ENCODE measurements around the gene DCUN1D2.

DCUN1D2 gene

DNA sequence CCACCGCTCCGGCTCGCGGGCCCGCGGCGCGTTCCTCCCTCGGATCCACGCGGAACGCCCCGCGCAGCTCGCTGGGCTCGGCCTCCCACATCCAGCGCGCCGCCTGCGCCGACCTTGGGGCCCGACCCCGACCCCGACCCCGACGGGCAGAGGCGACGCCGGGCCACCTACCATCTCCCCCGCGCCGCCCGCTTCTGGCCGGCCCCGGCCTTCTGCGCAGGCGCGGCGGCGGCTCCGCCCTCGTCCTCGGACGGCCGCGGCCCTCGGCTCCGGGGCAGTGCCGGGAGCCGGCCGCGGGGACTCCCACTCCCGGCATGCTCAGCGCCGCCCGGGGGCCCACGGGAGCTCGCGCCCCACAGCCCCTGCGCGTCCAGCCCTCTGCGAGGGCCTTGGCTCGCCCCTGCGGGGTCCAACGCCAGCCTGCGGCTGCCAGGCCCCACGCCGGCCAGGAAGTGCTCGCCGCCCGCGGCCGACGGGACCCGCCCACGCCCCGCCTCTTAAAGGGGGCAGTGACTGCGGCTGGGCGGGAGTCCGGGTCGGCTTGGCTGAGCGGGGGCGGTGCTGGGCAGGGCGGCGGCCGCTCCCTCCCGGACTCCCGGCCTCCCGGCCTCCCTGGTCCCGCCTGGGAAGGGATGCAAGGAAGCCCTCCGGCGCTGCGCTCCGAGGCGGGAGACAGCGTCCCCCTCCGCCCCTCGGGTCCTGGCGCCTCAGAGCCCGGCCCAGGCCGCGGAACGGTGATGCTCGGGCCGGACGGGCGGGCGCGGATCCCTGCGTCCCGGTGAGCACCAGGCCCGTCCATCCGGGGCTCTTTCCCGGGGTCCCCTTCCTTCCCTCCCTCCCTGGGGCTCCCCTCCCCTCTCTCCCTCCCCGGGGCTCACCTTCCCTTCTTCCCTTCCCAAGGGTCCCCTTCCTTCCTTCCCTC is at the start of gene DCUN1D2:
Gene DCUN1D2 (minus strand): TSS at position 216 of the 922 bp plus-strand sequence. CDS start 42 bp downstream, at position 174.
- Histone ChIP-seq H3K27ac (ENCODE audit: low read depth, low read length) (peak within 1 kb of the TSS; percentile 92), H3K4me1 (ENCODE audit: insufficient read depth, low read length) (peaks cover 67% of the 10 kb centered on the region), H3K4me3 (ENCODE audit: low read depth in 1 of 2, low read length in 2 of 2) (peak within 1 kb of the TSS; percentile 72 to 78), H3K36me3 (ENCODE audit: insufficient read depth, low read length) (peaks cover under 1% of the 10 kb centered on the region), H3K9me3 (ENCODE audit: low read length) (no peaks in the 10 kb centered on the region), H3K27me3 (ENCODE audit: control insufficient read depth in 1 of 2, insufficient read depth in 2 of 2, low read length in 2 of 2) (no peaks in the 10 kb centered on the region), H3K9ac (ENCODE audit: low read length) (peak within 1 kb of the TSS; percentile 85)

DNA sequence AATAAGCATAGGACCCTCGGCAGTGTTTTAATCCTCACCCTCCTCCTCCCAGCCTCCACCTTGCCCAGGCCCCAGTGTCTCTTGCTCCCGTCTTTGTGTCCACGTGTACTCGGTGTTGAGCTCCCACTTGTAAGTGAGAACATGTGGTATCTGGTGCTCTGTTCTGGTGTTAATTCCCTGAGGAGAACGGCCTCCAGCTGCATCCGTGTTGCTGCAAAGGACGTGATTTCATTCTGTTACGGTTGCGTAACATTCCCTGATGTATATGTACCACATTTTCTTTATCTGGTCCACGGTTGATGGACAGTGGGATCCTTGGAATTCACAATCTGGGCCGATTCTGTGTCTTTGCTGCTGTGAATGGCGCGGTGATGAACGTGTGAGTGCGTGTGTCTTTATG is 49.3 kb upstream of the DCUN1D2 start:
- peaks cover 26% of the 10 kb centered on the region for H3K36me3 ChIP-seq (ENCODE audit: insufficient read depth, low read length)

DNA sequence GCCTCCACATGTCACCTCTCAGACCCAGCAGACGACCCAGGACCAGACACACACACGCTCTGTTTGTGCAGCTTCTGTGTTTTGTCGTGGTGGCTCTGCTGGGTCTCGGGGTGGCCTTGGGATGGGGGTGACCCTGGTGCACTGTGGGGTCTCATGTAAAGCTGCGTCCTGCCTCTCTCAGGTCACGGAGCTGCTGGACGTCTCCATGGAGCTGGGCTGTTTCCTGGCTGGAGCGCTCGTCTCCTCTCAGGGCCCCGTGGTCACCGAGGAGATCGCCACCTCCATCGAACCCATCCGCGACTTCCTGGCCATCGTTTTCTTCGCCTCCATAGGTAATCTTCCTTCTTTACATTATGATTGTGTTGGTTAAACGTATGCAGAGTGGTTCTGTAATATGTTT is 48.7 kb upstream of the DCUN1D2 start:
- H3K9me3 ChIP-seq (ENCODE audit: low read length): no peaks in the 10 kb centered on the region

More for the DNA sequence above, 49.3 kb upstream of the DCUN1D2 start:
- H3K27ac ChIP-seq (ENCODE audit: low read depth, low read length): no peak overlapping the region
- no peaks in the 10 kb centered on the region for H3K9me3 ChIP-seq (ENCODE audit: low read length)
- H3K27me3 ChIP-seq (ENCODE audit: control insufficient read depth in 1 of 2, insufficient read depth in 2 of 2, low read length in 2 of 2): no peaks in the 10 kb centered on the region
- H3K9ac ChIP-seq (ENCODE audit: low read length): no peak overlapping the region
- H3K4me1 ChIP-seq (ENCODE audit: insufficient read depth, low read length): no peaks in the 10 kb centered on the region
- H3K4me3 ChIP-seq (ENCODE audit: low read depth in 1 of 2, low read length in 2 of 2): no peak overlapping the region

DNA sequence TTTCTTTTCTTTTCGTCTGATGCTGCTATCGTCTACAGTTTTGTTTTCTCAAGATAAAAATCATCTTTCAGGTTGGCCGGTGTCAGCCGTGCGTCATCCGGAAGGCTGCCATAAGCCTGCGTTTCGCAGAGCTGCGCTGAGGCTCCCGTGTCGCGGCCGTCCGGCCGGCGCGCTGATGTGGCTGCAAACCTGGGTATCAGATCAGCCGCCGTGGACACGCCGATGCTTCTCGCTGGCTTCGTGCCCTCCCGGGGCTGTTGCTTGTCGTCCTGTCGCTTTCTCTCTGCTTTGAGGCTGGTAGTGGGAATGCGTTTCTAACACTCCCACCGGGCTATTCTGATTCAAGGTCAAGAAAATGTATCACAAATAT is 48.2 kb upstream of the DCUN1D2 start:
- Histone ChIP-seq H3K9me3 (ENCODE audit: low read length) (no peaks in the 10 kb centered on the region), H3K27ac (ENCODE audit: low read depth, low read length) (no peak overlapping the region), H3K36me3 (ENCODE audit: insufficient read depth, low read length) (peaks cover 26% of the 10 kb centered on the region), H3K4me3 (ENCODE audit: low read depth in 1 of 2, low read length in 2 of 2) (no peak overlapping the region), H3K9ac (ENCODE audit: low read length) (no peak overlapping the region), H3K27me3 (ENCODE audit: control insufficient read depth in 1 of 2, insufficient read depth in 2 of 2, low read length in 2 of 2) (no peaks in the 10 kb centered on the region), H3K4me1 (ENCODE audit: insufficient read depth, low read length) (no peaks in the 10 kb centered on the region)

More for the DNA sequence above, 48.7 kb upstream of the DCUN1D2 start:
- peaks cover 26% of the 10 kb centered on the region for H3K36me3 ChIP-seq (ENCODE audit: insufficient read depth, low read length)
- H3K9ac ChIP-seq (ENCODE audit: low read length): no peak overlapping the region
- no peaks in the 10 kb centered on the region for H3K4me1 ChIP-seq (ENCODE audit: insufficient read depth, low read length)
- H3K27ac ChIP-seq (ENCODE audit: low read depth, low read length): no peak overlapping the region
- no peaks in the 10 kb centered on the region for H3K27me3 ChIP-seq (ENCODE audit: control insufficient read depth in 1 of 2, insufficient read depth in 2 of 2, low read length in 2 of 2)
- no peak overlapping the region for H3K4me3 ChIP-seq (ENCODE audit: low read depth in 1 of 2, low read length in 2 of 2)

DNA sequence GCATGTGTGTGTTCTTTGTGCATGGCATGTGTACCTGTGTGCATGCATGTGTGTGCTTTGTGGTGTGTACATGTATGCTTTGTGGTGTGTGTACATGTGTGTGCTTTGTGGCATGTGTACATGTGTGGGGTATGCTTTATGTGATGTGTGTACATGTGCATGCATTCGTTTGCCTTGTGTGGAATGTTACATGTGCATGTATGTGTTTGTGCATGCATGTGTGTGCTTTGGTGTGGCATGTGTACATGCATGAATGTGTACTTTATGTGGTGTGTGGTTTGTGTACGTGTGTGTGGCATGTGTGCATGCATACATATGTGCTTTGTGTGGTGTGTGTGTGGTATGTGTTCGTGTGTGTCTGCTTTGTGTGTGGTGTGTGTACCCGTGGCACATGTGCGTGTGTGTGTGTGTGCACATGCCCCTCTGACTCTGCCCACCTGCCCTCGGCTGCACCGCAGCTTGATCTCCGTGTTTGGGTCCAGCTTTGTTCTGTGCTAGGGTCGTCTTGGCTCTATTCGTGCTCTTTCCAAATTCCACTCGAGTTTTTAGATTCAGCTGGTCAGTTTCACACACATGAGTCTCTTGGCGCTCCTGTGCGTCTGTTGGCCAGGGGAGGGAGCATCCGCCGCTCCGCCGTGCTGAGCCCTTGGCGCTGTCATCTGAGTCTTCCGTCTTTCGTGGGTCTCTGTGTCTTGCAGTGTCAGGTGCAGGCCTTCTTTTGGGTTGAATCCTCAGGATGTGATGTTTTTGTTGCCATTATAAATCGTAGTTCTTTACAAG is 47.6 kb upstream of the DCUN1D2 start:
- H3K27me3 ChIP-seq (ENCODE audit: control insufficient read depth in 1 of 2, insufficient read depth in 2 of 2, low read length in 2 of 2): no peaks in the 10 kb centered on the region
- H3K27ac ChIP-seq (ENCODE audit: low read depth, low read length): no peak overlapping the region
- H3K9me3 ChIP-seq (ENCODE audit: low read length): no peaks in the 10 kb centered on the region
- H3K9ac ChIP-seq (ENCODE audit: low read length): no peak overlapping the region
- H3K4me1 ChIP-seq (ENCODE audit: insufficient read depth, low read length): no peaks in the 10 kb centered on the region
- H3K36me3 ChIP-seq (ENCODE audit: insufficient read depth, low read length): peaks cover 26% of the 10 kb centered on the region
- no peak overlapping the region for H3K4me3 ChIP-seq (ENCODE audit: low read depth in 1 of 2, low read length in 2 of 2)

DNA sequence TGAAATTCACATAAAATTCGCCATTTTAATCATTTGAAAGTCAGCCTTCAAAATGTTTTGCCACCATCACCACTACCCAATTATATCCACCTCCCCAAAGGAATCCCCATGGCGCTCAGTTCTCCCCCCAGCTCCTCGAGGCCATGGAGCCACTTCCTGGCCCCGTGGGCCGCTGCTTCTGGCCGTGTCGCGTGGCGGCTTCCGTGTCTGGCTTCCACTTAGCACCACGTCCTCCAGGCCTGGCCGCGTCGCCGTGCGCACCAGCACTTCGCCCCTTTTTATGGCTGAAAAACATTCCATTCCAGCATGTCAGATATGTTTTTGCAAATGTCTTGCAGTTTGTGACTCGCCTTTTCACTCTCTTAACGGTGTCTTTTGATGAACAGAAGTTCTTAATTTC is 46.7 kb upstream of the DCUN1D2 start:
- Histone ChIP-seq H3K4me1 (ENCODE audit: insufficient read depth, low read length) (no peaks in the 10 kb centered on the region), H3K36me3 (ENCODE audit: insufficient read depth, low read length) (peaks cover 26% of the 10 kb centered on the region)

DNA sequence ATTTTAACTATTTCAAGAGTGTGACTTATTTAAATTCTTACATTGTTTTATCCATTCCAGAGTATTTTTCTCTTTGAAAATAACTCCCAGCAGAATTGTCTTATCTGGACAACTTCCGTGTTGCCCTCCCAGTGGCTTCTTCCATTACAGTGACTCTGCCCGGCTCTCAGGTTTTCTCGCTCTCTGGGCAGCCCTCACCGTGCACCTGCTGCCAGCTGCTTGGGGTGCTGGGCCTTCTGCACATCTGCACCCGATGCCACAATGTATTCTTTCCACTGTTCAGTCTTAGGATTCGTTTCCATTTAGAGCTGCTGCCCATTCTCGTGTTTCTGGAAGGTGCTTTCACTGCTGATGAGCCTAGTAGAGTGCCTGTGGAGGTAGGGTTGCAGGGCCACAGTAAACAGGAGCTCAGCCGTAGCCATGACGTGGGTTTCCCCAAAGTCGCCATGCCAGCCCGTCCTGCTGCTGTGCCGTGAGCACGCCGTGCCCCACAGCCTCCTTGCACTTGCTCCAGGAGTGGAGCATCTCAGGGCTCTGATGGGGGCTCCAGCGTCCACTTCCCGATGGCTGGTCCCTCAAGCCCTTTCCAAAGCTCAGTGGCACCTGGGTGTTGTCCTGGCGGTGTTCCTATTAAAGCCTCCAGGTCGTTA is 46.1 kb upstream of the DCUN1D2 start:
- peaks cover 26% of the 10 kb centered on the region for H3K36me3 ChIP-seq (ENCODE audit: insufficient read depth, low read length)
- no peaks in the 10 kb centered on the region for H3K27me3 ChIP-seq (ENCODE audit: control insufficient read depth in 1 of 2, insufficient read depth in 2 of 2, low read length in 2 of 2)
- no peaks in the 10 kb centered on the region for H3K9me3 ChIP-seq (ENCODE audit: low read length)
- H3K9ac ChIP-seq (ENCODE audit: low read length): no peak overlapping the region
- no peak overlapping the region for H3K27ac ChIP-seq (ENCODE audit: low read depth, low read length)
- H3K4me3 ChIP-seq (ENCODE audit: low read depth in 1 of 2, low read length in 2 of 2): no peak overlapping the region
- no peaks in the 10 kb centered on the region for H3K4me1 ChIP-seq (ENCODE audit: insufficient read depth, low read length)

More for the DNA sequence above, 46.7 kb upstream of the DCUN1D2 start:
- Histone ChIP-seq H3K9ac (ENCODE audit: low read length) (no peak overlapping the region), H3K27me3 (ENCODE audit: control insufficient read depth in 1 of 2, insufficient read depth in 2 of 2, low read length in 2 of 2) (no peaks in the 10 kb centered on the region), H3K27ac (ENCODE audit: low read depth, low read length) (no peak overlapping the region), H3K4me3 (ENCODE audit: low read depth in 1 of 2, low read length in 2 of 2) (no peak overlapping the region), H3K9me3 (ENCODE audit: low read length) (no peaks in the 10 kb centered on the region)

DNA sequence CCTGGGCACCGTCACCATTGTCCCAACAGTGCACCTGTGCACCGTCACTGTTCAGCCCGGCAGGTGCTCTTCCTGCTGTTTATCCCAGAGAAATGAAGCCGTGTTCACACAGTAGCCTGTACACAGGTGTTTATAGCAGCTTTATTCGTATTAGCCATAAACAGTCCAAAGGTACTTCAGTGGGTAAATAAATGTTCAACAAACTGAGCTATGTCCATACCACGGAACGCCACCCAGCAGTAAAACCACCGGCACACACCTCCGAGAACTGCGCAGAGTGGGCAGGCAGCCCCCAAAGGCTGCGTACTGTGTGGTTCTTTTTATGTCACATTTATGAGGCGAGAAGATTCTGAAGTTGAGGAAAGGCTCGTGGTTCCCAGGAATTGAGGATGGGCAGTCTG is 44.9 kb upstream of the DCUN1D2 start:
- Histone ChIP-seq H3K36me3 (ENCODE audit: insufficient read depth, low read length) (peaks cover 26% of the 10 kb centered on the region), H3K4me1 (ENCODE audit: insufficient read depth, low read length) (no peaks in the 10 kb centered on the region), H3K9me3 (ENCODE audit: low read length) (no peaks in the 10 kb centered on the region)

DNA sequence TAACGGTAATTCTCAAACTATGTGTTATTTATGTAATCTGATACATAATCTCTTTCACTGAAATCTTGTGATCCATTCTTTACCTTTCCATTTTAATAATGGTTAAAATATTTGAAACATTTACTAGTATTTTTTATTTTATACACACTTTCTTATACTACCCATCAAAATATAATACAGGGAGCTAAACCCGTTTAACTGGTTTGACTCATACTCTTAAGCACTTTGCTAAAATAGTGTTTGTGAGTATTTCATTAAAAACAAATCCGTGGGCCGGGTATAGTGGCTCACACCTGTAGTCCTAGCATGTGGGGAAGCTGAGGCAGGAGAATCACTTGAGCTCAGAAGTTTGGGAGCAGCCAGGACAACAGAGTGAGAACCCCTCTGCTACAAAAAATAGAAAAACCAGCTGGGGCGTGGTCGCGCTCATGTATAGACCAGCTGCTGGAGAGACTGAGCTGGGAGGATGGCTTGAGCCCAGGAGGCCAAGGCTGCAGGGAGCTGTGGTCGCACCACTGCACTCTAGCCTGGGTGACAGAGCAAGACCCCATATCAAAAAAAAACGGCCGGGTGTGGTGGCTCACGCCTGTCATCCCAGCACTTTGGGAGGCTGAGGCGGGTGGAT is 43.8 kb upstream of the DCUN1D2 start:
- peaks cover 29% of the 10 kb centered on the region for H3K36me3 ChIP-seq (ENCODE audit: insufficient read depth, low read length)
- no peak overlapping the region for H3K27ac ChIP-seq (ENCODE audit: low read depth, low read length)

More for the DNA sequence above, 44.9 kb upstream of the DCUN1D2 start:
- H3K9ac ChIP-seq (ENCODE audit: low read length): no peak overlapping the region
- H3K4me3 ChIP-seq (ENCODE audit: low read depth in 1 of 2, low read length in 2 of 2): no peak overlapping the region
- H3K27me3 ChIP-seq (ENCODE audit: control insufficient read depth in 1 of 2, insufficient read depth in 2 of 2, low read length in 2 of 2): no peaks in the 10 kb centered on the region
- no peak overlapping the region for H3K27ac ChIP-seq (ENCODE audit: low read depth, low read length)

DNA sequence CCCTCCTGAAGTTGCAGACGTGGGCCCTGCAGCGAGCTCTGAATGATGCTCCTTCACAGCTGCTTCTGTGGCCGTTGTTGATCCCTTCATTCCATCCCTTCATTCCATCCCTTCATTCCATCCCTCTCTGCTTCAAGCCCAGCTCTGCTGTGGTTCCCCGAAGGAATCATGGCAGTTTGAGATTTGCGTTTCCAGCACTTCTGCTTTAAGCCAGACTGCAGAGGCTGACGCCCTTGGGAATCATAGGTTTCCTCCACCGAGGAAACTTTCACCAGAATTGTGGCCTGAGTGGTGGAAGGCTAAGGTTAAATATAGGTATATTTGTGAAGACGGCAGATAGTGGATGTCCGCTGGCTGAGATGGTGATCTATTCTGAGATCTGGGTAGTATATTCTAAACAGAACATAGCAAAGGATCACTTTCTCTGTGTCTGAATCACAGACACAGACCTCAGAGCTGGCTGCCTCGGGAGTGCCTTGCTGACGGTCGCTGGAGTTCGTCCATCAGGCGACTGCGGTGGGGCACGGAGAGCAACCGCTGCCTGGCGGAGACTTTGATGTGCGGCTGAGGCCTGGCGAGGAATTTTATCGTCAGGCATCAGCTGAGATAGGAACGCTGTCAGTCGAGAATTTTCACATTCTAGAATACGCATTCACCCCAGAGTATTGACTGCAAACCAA is 42.8 kb upstream of the DCUN1D2 start:
- Histone ChIP-seq H3K27ac (ENCODE audit: low read depth, low read length) (peak overlapping the region; percentile 19), H3K36me3 (ENCODE audit: insufficient read depth, low read length) (peaks cover 22% of the 10 kb centered on the region)

More for the DNA sequence above, 43.8 kb upstream of the DCUN1D2 start:
- no peaks in the 10 kb centered on the region for H3K9me3 ChIP-seq (ENCODE audit: low read length)
- no peaks in the 10 kb centered on the region for H3K4me1 ChIP-seq (ENCODE audit: insufficient read depth, low read length)
- no peak overlapping the region for H3K4me3 ChIP-seq (ENCODE audit: low read depth in 1 of 2, low read length in 2 of 2)
- no peaks in the 10 kb centered on the region for H3K27me3 ChIP-seq (ENCODE audit: control insufficient read depth in 1 of 2, insufficient read depth in 2 of 2, low read length in 2 of 2)
- no peak overlapping the region for H3K9ac ChIP-seq (ENCODE audit: low read length)

More for the DNA sequence above, 42.8 kb upstream of the DCUN1D2 start:
- no peak overlapping the region for H3K4me3 ChIP-seq (ENCODE audit: low read depth in 1 of 2, low read length in 2 of 2)
- no peaks in the 10 kb centered on the region for H3K9me3 ChIP-seq (ENCODE audit: low read length)
- peaks cover 2% of the 10 kb centered on the region for H3K4me1 ChIP-seq (ENCODE audit: insufficient read depth, low read length)
- no peak overlapping the region for H3K9ac ChIP-seq (ENCODE audit: low read length)
- H3K27me3 ChIP-seq (ENCODE audit: control insufficient read depth in 1 of 2, insufficient read depth in 2 of 2, low read length in 2 of 2): no peaks in the 10 kb centered on the region

All from muscle layer of colon (tissue), 2 donors.